ENCODE measurements around the gene CDK12. TPM values are rescaled to one million over a fixed set of nuclear protein-coding genes. Genes with fewer than 3 reads are reported as not detected.

The CDK12 gene
- polyA plus RNA-seq, 2 of the 4 experiments (the other 2 are of a cell fraction): 36.7 to 42.1 TPM

DNA sequence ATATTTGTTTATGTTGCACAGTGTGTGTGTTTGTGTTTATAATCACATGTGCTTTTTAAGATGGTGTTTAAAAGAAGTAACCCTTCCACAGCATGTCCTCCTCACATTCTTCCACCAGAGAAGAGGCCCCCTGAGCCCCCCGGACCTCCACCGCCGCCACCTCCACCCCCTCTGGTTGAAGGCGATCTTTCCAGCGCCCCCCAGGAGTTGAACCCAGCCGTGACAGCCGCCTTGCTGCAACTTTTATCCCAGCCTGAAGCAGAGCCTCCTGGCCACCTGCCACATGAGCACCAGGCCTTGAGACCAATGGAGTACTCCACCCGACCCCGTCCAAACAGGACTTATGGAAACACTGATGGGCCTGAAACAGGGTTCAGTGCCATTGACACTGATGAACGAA is 69.2 kb downstream of the CDK12 start:
- no peak for ATAC-seq
- POLR2A ChIA-PET: no interaction called here
- Histone ChIP-seq H3K4me3 (no peak overlapping the region), H3K4me2 (no peak overlapping the region), H3K4me1 (no peaks in the 10 kb centered on the region), H3K9me3 (no peaks in the 10 kb centered on the region), H3K27ac (no peak overlapping the region)
- TF ChIP-seq MAFK (IDR thresholded peaks at IDR 0.05; ENCODE audit: partially characterized antibody) (no peak), POLR2AphosphoS2 (conservative IDR thresholded peaks at IDR 0.05; ENCODE audit: low read length) (no peak), NPAS2 (CRISPR knock-in tag; IDR thresholded peaks at IDR 0.05; ENCODE audit: borderline replicate concordance) (no peak), EP300 (IDR thresholded peaks at IDR 0.05) (no peak), TP53 (CRISPR knock-in tag; IDR thresholded peaks at IDR 0.05) (no peak), FOSB (CRISPR knock-in tag; IDR thresholded peaks at IDR 0.05) (no peak), MYC (IDR thresholded peaks at IDR 0.05; ENCODE audit: borderline replicate concordance, low read length) (no peak), HOXB13 (CRISPR knock-in tag; IDR thresholded peaks at IDR 0.05; ENCODE audit: low read depth) (no peak), RCOR1 (IDR thresholded peaks at IDR 0.05; ENCODE audit: low read depth, low read length) (no peak)
- CTCF ChIA-PET: interaction anchor here (0.7 to 1.2 kb wide), 2 partner anchors 18 to 91 kb away, joined by 3 read pairs; no protein-coding TSS in a partner anchor
- WGBS (ENCODE audit: missing lambda C conversion rate): 95% methylated on average over 10 of the region's 10 CpGs
- DNase-seq (ENCODE audit: low read depth in 1 of 2, low spot score in 1 of 2): no peak
- no peak for FAIRE-seq

DNA sequence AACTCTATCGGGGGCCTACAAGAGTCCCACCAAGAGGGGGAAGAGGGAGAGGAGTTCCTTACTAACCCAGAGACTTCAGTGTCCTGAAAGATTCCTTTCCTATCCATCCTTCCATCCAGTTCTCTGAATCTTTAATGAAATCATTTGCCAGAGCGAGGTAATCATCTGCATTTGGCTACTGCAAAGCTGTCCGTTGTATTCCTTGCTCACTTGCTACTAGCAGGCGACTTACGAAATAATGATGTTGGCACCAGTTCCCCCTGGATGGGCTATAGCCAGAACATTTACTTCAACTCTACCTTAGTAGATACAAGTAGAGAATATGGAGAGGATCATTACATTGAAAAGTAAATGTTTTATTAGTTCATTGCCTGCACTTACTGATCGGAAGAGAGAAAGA is 70.0 kb downstream of the CDK12 start:
- no peaks in the 10 kb centered on the region for H3K9me3 ChIP-seq
- no peak for TF ChIP-seq HEYL (CRISPR knock-in tag; IDR thresholded peaks at IDR 0.05)
- no peak for TF ChIP-seq HOXB5 (CRISPR knock-in tag; IDR thresholded peaks at IDR 0.05)
- no peak for TF ChIP-seq POLR2A (IDR thresholded peaks at IDR 0.05; ENCODE audit: low read length)
- TF ChIP-seq, protein P1, sequence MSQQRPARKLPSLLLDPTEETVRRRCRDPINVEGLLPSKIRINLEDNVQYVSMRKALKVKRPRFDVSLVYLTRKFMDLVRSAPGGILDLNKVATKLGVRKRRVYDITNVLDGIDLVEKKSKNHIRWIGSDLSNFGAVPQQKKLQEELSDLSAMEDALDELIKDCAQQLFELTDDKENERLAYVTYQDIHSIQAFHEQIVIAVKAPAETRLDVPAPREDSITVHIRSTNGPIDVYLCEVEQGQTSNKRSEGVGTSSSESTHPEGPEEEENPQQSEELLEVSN (IDR thresholded peaks at IDR 0.05; ENCODE audit: borderline replicate concordance, low read depth): no peak
- no peak for TF ChIP-seq CHD4 (IDR thresholded peaks at IDR 0.05; ENCODE audit: borderline replicate concordance)
- no peak overlapping the region for H3K4me3 ChIP-seq
- no peak for ATAC-seq
- CTCF ChIA-PET: interaction anchor here (0.7 to 1.2 kb wide), 4 partner anchors 16 to 90 kb away, joined by 3 read pairs; no protein-coding TSS in a partner anchor
- no peaks in the 10 kb centered on the region for H3K4me1 ChIP-seq
- no peak for DNase-seq (ENCODE audit: low read depth in 1 of 2, low spot score in 1 of 2)
- no peak overlapping the region for H3K27ac ChIP-seq
- no peak overlapping the region for H3K4me2 ChIP-seq
- POLR2A ChIA-PET: no interaction called here
- WGBS (ENCODE audit: missing lambda C conversion rate): 95% methylated on average over 6 of the region's 6 CpGs
- no peak for FAIRE-seq

DNA sequence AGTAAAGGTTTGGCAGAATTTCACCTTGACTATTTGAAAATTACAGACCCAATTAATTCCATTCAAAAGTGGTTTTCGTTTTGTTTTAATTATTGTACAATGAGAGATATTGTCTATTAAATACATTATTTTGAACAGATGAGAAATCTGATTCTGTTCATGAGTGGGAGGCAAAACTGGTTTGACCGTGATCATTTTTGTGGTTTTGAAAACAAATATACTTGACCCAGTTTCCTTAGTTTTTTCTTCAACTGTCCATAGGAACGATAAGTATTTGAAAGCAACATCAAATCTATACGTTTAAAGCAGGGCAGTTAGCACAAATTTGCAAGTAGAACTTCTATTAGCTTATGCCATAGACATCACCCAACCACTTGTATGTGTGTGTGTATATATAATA is 72.6 kb downstream of the CDK12 start:
- TF ChIP-seq JUN (IDR thresholded peaks at IDR 0.05) (no peak), PHF8 (IDR thresholded peaks at IDR 0.05; ENCODE audit: borderline replicate concordance, low read depth) (no peak), BHLHE40 (IDR thresholded peaks at IDR 0.05; ENCODE audit: low read depth, low read length) (no peak), SREBF2 (IDR thresholded peaks at IDR 0.05) (no peak), HEYL (CRISPR knock-in tag; IDR thresholded peaks at IDR 0.05) (no peak), ESRRA (IDR thresholded peaks at IDR 0.05; ENCODE audit: borderline replicate concordance, low read length) (no peak), POLR2A (IDR thresholded peaks at IDR 0.05; ENCODE audit: low read length) (no peak), CEBPB (IDR thresholded peaks at IDR 0.05) (no peak), HOXB13 (CRISPR knock-in tag; IDR thresholded peaks at IDR 0.05; ENCODE audit: low read depth) (no peak), GATA3 (IDR thresholded peaks at IDR 0.05; ENCODE audit: borderline replicate concordance) (no peak), MAZ (IDR thresholded peaks at IDR 0.05; ENCODE audit: borderline replicate concordance, low read depth, low read length) (no peak), MYC (IDR thresholded peaks at IDR 0.05; ENCODE audit: borderline replicate concordance, low read length) (no peak), ZFP36 (IDR thresholded peaks at IDR 0.05; ENCODE audit: borderline replicate concordance, partially characterized antibody) (no peak), ZNF302 (CRISPR knock-in tag; IDR thresholded peaks at IDR 0.05) (no peak)
- TF ChIP-seq, protein P2, sequence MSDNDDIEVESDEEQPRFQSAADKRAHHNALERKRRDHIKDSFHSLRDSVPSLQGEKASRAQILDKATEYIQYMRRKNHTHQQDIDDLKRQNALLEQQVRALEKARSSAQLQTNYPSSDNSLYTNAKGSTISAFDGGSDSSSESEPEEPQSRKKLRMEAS (IDR thresholded peaks at IDR 0.05): no peak
- TF ChIP-seq, protein P3, sequence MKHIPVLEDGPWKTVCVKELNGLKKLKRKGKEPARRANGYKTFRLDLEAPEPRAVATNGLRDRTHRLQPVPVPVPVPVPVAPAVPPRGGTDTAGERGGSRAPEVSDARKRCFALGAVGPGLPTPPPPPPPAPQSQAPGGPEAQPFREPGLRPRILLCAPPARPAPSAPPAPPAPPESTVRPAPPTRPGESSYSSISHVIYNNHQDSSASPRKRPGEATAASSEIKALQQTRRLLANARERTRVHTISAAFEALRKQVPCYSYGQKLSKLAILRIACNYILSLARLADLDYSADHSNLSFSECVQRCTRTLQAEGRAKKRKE (CRISPR knock-in tag; IDR thresholded peaks at IDR 0.05; ENCODE audit: low read depth): no peak
- TF ChIP-seq, protein P4, sequence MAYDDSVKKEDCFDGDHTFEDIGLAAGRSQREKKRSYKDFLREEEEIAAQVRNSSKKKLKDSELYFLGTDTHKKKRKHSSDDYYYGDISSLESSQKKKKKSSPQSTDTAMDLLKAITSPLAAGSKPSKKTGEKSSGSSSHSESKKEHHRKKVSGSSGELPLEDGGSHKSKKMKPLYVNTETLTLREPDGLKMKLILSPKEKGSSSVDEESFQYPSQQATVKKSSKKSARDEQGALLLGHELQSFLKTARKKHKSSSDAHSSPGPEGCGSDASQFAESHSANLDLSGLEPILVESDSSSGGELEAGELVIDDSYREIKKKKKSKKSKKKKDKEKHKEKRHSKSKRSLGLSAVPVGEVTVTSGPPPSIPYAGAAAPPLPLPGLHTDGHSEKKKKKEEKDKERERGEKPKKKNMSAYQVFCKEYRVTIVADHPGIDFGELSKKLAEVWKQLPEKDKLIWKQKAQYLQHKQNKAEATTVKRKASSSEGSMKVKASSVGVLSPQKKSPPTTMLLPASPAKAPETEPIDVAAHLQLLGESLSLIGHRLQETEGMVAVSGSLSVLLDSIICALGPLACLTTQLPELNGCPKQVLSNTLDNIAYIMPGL (CRISPR knock-in tag; IDR thresholded peaks at IDR 0.05; ENCODE audit: borderline replicate concordance): no peak
- TF ChIP-seq, protein P5, sequence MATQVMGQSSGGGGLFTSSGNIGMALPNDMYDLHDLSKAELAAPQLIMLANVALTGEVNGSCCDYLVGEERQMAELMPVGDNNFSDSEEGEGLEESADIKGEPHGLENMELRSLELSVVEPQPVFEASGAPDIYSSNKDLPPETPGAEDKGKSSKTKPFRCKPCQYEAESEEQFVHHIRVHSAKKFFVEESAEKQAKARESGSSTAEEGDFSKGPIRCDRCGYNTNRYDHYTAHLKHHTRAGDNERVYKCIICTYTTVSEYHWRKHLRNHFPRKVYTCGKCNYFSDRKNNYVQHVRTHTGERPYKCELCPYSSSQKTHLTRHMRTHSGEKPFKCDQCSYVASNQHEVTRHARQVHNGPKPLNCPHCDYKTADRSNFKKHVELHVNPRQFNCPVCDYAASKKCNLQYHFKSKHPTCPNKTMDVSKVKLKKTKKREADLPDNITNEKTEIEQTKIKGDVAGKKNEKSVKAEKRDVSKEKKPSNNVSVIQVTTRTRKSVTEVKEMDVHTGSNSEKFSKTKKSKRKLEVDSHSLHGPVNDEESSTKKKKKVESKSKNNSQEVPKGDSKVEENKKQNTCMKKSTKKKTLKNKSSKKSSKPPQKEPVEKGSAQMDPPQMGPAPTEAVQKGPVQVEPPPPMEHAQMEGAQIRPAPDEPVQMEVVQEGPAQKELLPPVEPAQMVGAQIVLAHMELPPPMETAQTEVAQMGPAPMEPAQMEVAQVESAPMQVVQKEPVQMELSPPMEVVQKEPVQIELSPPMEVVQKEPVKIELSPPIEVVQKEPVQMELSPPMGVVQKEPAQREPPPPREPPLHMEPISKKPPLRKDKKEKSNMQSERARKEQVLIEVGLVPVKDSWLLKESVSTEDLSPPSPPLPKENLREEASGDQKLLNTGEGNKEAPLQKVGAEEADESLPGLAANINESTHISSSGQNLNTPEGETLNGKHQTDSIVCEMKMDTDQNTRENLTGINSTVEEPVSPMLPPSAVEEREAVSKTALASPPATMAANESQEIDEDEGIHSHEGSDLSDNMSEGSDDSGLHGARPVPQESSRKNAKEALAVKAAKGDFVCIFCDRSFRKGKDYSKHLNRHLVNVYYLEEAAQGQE (IDR thresholded peaks at IDR 0.05): no peak
- Histone ChIP-seq H3K27ac (no peak overlapping the region), H3K4me2 (no peak overlapping the region), H3K4me1 (no peaks in the 10 kb centered on the region), H3K9me3 (no peaks in the 10 kb centered on the region), H3K4me3 (no peak overlapping the region)
- DNase-seq (ENCODE audit: low read depth in 1 of 2, low spot score in 1 of 2): no peak
- ChIA-PET POLR2A (no interaction called here), CTCF (interaction anchor here (8.7 kb wide), 1 partner anchor 14 kb away, joined by 99 read pairs; no protein-coding TSS in a partner anchor)
- FAIRE-seq: peak; percentile 99
- ATAC-seq: no peak
- WGBS (ENCODE audit: missing lambda C conversion rate): 85% methylated on average over 4 of the region's 4 CpGs
